PC-9 (cell line): ENCODE results near the gene LLCFC1.

Experiments used
- CTCF ChIP-seq: fragments of 200-600 bp; sonication (generic); conservative IDR thresholded peaks from 2 replicates; pipeline ENCODE4 v1.6.1; 2017; ENCODE audit warnings: mixed run types, antibody characterized with exemption, mild to moderate bottlenecking, moderate library complexity
- EZH2 ChIP-seq: fragments of 200-600 bp; sonication (generic); IDR thresholded peaks from 2 replicates; pipeline ENCODE4 v1.8.0; 2017; ENCODE audit warnings: antibody characterized with exemption, low read depth

DNA sequence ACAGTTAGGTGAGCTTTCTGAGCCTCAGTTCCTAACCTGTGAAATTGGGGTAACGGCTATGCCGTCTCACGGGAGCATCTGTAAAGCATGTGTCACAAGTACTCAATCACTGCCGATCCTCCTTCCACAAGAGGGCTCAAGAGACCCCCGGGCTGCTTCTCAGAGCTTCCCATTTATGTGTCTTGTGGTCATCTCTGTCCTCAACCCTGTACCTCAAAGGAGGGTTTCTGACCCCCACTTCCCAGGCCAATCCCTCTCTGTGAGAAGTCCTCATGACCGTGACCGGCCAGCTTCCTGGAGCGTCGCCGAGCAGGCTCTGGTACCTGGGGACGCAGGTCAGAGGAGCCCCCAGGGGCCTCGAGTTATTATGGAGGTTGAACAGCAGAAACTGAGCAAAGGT is 5.2 kb upstream of the LLCFC1 start:
- TF ChIP-seq CTCF (no peak), EZH2 (no peak)
